Nephron progenitor cell (in vitro differentiated cells): ENCODE data around the gene PIK3R6.

ENCODE experiments used
- DNase-seq: peaks from one replicate; pipeline ENCODE4 v3.0.0; 2021
- H3K27ac Mint-ChIP-seq: 2 replicates; pipeline ENCODE4 v1.8.0; 2021; ENCODE audit warnings: mild to moderate bottlenecking, moderate library complexity, mixed read lengths
- H3K27me3 Mint-ChIP-seq: 2 replicates; pipeline ENCODE4 v1.8.0; 2021; ENCODE audit warnings: mild to moderate bottlenecking, low read depth, mixed read lengths; ENCODE audit not compliant: poor library complexity
- H3K36me3 Mint-ChIP-seq: 2 replicates; pipeline ENCODE4 v1.8.0; 2021; ENCODE audit warnings: low read depth, mixed read lengths
- H3K4me1 Mint-ChIP-seq: 2 replicates; pipeline ENCODE4 v1.8.0; 2021; ENCODE audit warnings: mixed read lengths
- H3K4me3 Mint-ChIP-seq: 2 replicates; pipeline ENCODE4 v1.8.0; 2021; ENCODE audit warnings: mild to moderate bottlenecking, moderate library complexity, mixed read lengths
- H3K9me3 Mint-ChIP-seq: 2 replicates; pipeline ENCODE4 v1.8.0; 2021; ENCODE audit warnings: mild to moderate bottlenecking, moderate library complexity, mixed read lengths
- TF ChIP-seq, protein P1 (sequence below): fragments of 200-600 bp; sonication (generic); IDR thresholded peaks from 2 replicates; pipeline ENCODE4 v1.5.0; 2021; ENCODE audit warnings: antibody characterized with exemption

PIK3R6 gene

DNA sequence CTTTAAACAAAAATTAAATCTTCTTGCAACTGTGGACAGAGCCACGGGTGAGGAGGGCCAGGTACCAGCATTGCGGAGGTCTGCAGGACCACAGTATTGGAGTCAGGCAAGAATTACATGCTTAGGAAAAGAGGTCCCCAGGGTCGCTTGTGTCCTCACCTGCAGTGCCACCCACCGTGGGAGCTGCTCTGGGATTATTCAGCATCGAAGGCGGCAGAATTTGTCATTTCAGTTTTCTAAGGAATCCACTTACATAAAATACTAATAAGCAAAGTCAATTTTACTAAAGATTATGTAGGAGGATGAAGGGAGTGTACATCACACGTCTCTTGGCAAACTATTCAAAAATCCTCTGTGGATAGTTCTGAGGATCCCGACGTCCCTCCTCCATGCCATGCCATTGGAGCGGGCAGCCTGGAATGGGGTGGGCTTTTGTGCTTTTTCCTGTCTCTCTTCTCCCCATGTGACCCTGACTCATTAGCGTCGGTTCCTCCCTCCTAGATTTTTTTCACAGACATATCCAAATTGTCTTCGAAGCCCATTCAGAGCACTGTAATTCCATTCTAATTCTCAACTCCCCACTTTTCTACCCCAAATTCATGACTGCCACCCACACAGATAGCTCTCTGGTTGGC is 3.0 kb upstream of the PIK3R6 start:
- TF ChIP-seq, protein P1, sequence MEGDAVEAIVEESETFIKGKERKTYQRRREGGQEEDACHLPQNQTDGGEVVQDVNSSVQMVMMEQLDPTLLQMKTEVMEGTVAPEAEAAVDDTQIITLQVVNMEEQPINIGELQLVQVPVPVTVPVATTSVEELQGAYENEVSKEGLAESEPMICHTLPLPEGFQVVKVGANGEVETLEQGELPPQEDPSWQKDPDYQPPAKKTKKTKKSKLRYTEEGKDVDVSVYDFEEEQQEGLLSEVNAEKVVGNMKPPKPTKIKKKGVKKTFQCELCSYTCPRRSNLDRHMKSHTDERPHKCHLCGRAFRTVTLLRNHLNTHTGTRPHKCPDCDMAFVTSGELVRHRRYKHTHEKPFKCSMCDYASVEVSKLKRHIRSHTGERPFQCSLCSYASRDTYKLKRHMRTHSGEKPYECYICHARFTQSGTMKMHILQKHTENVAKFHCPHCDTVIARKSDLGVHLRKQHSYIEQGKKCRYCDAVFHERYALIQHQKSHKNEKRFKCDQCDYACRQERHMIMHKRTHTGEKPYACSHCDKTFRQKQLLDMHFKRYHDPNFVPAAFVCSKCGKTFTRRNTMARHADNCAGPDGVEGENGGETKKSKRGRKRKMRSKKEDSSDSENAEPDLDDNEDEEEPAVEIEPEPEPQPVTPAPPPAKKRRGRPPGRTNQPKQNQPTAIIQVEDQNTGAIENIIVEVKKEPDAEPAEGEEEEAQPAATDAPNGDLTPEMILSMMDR = no peak
- no peak for DNase-seq
- Mint-ChIP-seq H3K27ac (no peak overlapping the region), H3K4me3 (no peak overlapping the region), H3K36me3 (no peaks in the 10 kb centered on the region), H3K4me1 (peaks cover 47% of the 10 kb centered on the region), H3K27me3 (peaks cover 22% of the 10 kb centered on the region), H3K9me3 (peaks cover 3% of the 10 kb centered on the region)

DNA sequence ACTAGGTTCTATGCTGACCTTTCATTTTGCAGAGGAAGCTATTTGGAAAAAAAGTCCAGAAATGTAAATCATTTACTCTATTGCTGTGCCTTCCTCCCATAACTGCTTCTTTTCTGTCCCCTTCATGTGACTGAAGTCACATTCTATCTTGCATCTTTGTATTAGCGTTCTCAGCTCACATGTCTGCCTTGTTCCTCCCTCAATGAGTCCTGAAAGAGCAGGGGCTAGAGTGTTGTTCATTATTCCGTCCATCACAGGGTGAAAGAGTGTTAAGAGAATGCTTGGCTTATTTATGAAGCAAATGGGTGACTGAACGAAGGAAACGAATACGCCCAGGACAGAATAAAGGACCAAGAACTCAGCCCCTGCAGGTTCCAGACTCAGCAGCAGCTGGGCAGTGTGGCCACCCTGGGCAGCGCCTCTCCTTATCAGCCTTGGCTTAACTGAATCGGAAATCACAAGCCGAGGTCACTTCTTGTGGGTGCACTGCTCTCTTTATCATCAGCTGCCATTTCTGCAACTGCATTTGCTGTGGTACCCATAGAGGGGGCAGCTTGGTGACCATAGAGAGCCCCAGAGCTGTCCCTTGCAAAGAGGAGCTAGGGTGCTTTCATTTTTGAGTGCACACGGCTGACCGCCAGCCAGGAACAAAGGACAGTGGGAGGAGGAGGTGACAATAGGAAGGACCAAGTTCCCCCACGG is 1.8 kb upstream of the PIK3R6 start:
- no peak for DNase-seq
- Mint-ChIP-seq H3K36me3 (no peaks in the 10 kb centered on the region), H3K27me3 (peaks cover 20% of the 10 kb centered on the region), H3K9me3 (peaks cover 3% of the 10 kb centered on the region), H3K4me3 (no peak overlapping the region), H3K4me1 (peaks cover 34% of the 10 kb centered on the region), H3K27ac (no peak overlapping the region)
- TF ChIP-seq, protein P1 = no peak

DNA sequence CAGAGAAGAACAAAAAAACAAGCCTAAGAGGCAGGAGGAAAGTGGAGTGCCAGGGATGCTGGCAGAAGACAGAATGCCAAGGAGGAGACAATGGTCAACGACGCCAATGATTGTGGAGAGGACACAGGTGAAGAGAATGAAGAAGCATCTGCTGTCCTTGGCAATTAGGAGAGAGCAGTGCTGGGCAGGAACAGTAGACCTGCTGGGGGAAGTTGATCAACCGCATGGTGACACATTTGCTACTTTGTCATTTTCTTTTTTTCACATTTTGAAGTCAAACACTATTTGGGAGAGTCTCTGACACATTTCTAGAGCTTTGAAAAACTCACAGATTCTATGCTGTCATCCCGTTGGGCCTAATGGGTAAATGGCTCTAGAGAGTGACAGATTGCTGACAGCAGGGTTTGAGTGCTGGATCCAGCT is 1.1 kb upstream of the PIK3R6 start:
- Mint-ChIP-seq H3K27ac (no peak overlapping the region), H3K4me3 (no peak overlapping the region), H3K9me3 (peaks cover 3% of the 10 kb centered on the region), H3K36me3 (no peaks in the 10 kb centered on the region), H3K27me3 (peaks cover 15% of the 10 kb centered on the region), H3K4me1 (peaks cover 27% of the 10 kb centered on the region)
- no peak for DNase-seq
- TF ChIP-seq, protein P1 = no peak

DNA sequence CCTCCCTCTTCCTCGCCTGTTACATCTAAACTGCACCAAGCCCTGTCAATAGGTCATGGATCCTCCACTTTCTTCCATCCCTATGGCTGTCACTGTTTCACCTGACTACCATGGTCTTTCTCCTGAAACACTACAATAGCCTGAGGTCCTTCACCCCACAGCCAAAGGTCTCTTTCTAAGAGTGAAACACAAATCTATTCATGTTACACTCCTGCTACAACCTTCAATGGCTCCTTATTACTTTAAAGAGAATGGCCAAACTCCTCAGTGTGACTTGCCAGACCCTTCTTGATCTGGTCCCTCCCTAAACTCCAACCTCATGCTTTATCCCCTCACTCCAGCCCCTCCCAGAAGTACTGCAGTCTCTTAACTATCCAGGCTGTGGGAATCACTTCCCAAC is 618 bp upstream of the PIK3R6 start:
- no peak overlapping the region for H3K27ac Mint-ChIP-seq
- H3K9me3 Mint-ChIP-seq = peaks cover 3% of the 10 kb centered on the region
- H3K27me3 Mint-ChIP-seq = peaks cover 15% of the 10 kb centered on the region
- TF ChIP-seq, protein P1 = no peak
- DNase-seq = no peak
- H3K36me3 Mint-ChIP-seq = no peaks in the 10 kb centered on the region
- H3K4me3 Mint-ChIP-seq = no peak overlapping the region
- H3K4me1 Mint-ChIP-seq = peaks cover 22% of the 10 kb centered on the region

DNA sequence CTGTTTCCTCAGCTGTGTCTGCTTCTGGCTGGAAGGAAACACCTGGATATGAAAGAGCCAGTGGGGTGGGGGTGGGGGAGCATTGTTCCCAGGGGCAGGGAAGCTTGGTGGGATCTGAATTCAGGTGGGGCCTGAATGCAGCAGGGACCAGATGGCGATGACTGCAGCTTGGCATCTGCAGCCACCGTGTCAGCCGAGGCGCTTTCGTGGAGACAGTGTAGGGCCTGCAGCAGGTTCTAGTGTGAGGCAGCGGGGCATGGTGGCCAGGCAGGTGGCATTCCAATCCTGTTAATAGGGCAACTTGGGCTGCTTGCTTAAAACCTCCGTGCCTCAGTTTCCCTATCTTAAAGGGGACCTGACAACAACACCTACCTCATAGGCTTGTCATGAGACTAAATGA is 1.7 kb downstream of the PIK3R6 start:
- Mint-ChIP-seq H3K4me1 (peaks cover 19% of the 10 kb centered on the region), H3K4me3 (no peak overlapping the region), H3K27ac (no peak overlapping the region), H3K36me3 (no peaks in the 10 kb centered on the region), H3K27me3 (peaks cover 15% of the 10 kb centered on the region), H3K9me3 (no peaks in the 10 kb centered on the region)
- TF ChIP-seq, protein P1 = no peak
- DNase-seq = no peak

DNA sequence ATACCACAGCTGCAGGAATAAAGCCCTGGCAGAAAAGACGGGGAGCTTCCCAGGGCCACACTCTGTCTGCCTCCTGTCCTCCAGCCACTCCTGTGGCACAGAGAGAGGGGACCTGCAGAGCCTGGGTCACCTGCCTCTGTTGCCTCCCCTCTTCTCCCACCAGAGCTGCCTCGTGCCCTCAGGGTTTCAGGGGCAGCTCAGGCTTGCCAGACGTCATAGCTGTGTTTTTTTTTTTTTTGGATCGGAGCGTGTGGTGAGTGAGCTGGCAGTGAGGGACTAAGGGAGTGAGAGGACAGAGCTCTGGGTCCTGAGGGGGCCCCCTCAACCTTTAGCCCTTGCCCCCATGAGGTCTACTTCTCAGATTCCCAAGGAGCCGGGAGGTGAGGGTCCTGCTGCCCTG is 2.1 kb downstream of the PIK3R6 start:
- no peak for DNase-seq
- TF ChIP-seq, protein P1 = no peak
- Mint-ChIP-seq H3K4me3 (no peak overlapping the region), H3K27ac (no peak overlapping the region), H3K36me3 (no peaks in the 10 kb centered on the region), H3K27me3 (peaks cover 15% of the 10 kb centered on the region), H3K9me3 (no peaks in the 10 kb centered on the region), H3K4me1 (peaks cover 17% of the 10 kb centered on the region)
